ENCODE data around the gene CUL3. TPM values are rescaled to one million over a fixed set of nuclear protein-coding genes. Genes with fewer than 3 reads are reported as not detected.
"Not testable (repeated sequence)": the region's sequence is repeated elsewhere in the genome, so short reads cannot be mapped to it uniquely, and the experiment has no call there.

CUL3 gene
- total RNA-seq, 1 experiment from 2014 or later: 114 TPM

DNA sequence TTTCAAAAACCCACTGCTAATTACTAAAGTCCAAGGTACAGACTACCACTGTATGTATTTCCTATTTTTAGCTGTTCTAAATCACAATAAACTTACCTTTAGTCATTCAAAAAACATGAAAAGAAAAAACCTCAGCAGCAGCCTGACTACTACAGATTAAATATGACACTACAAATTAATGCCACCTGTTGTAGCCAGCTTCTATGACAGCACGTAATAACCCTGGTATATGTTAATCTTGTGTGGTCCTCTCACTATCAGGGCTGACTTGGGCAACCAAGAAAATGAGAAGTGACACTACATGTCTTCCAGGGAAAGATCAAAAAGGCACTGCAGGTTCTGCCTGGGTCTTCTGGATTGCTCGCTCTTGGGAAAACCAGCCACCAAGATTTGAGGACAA is 92.6 kb downstream of the CUL3 start:
- H3K14ac ChIP-seq (ENCODE audit: insufficient read depth, low read length): no peak overlapping the region
- no peak overlapping the region for H3T11ph ChIP-seq (ENCODE audit: low read length)
- H4K20me1 ChIP-seq (ENCODE audit: control insufficient read depth, insufficient read depth, insufficient read length): no peaks in the 10 kb centered on the region
- no peaks in the 10 kb centered on the region for H3K79me2 ChIP-seq (ENCODE audit: insufficient read depth, low read length)
- no peak overlapping the region for H3K18ac ChIP-seq (ENCODE audit: insufficient read length, low read depth, low read length)
- no peak overlapping the region for H4K91ac ChIP-seq (ENCODE audit: insufficient read length, low read depth, low read length)
- H3K23ac ChIP-seq (ENCODE audit: insufficient read length, low read depth, low read length): no peak overlapping the region
- H2BK15ac ChIP-seq (ENCODE audit: low read depth, low read length): no peak overlapping the region
- H4K8ac ChIP-seq (replicated peaks; ENCODE audit: insufficient read length, low read depth, low read length): no peak overlapping the region
- no peak overlapping the region for H2BK5ac ChIP-seq (ENCODE audit: insufficient read length, low read length)
- H3K79me1 ChIP-seq (ENCODE audit: insufficient read depth, low read depth, low read length, poor library complexity, severe bottlenecking): no peaks in the 10 kb centered on the region
- WGBS (ENCODE audit: extremely low coverage, insufficient read length, low lambda C conversion rate): no CpG with 5 or more reads among the region's 2 CpGs
- TF ChIP-seq, protein P1, sequence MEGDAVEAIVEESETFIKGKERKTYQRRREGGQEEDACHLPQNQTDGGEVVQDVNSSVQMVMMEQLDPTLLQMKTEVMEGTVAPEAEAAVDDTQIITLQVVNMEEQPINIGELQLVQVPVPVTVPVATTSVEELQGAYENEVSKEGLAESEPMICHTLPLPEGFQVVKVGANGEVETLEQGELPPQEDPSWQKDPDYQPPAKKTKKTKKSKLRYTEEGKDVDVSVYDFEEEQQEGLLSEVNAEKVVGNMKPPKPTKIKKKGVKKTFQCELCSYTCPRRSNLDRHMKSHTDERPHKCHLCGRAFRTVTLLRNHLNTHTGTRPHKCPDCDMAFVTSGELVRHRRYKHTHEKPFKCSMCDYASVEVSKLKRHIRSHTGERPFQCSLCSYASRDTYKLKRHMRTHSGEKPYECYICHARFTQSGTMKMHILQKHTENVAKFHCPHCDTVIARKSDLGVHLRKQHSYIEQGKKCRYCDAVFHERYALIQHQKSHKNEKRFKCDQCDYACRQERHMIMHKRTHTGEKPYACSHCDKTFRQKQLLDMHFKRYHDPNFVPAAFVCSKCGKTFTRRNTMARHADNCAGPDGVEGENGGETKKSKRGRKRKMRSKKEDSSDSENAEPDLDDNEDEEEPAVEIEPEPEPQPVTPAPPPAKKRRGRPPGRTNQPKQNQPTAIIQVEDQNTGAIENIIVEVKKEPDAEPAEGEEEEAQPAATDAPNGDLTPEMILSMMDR (conservative IDR thresholded peaks at IDR 0.05): no peak
- H3K27me3 Mint-ChIP-seq (ENCODE audit: low read depth): no peaks in the 10 kb centered on the region
- H3K23me2 ChIP-seq (ENCODE audit: insufficient read length, low read depth, low read length, poor library complexity, severe bottlenecking): no peaks in the 10 kb centered on the region
- H3K27me3 ChIP-seq (ENCODE audit: insufficient read depth, low read length): no peaks in the 10 kb centered on the region
- no peaks in the 10 kb centered on the region for H3K9me3 ChIP-seq (ENCODE audit: control insufficient read depth, low read depth, low read length)
- peaks cover 15 to 16% of the 10 kb centered on the region in 2 experiments for H3K9me3 Mint-ChIP-seq
- H2BK20ac ChIP-seq (ENCODE audit: low read depth, low read length, poor library complexity, severe bottlenecking): no peak overlapping the region
- H2BK12ac ChIP-seq (ENCODE audit: insufficient read length, low read depth, low read length): no peak overlapping the region
- no peak overlapping the region for H3K27ac ChIP-seq (ENCODE audit: insufficient read length, low read depth, low read length)
- peaks cover 45 to 59% (median 46%) of the 10 kb centered on the region in 3 experiments for H3K36me3 Mint-ChIP-seq (ENCODE audit: insufficient read depth in 1 of 3, low read depth in 3 of 3)
- H2BK120ac ChIP-seq (ENCODE audit: low read depth, low read length, poor library complexity, severe bottlenecking): no peak overlapping the region
- no peaks in the 10 kb centered on the region; a peak in 1 of 4 replicates for H3K4me1 Mint-ChIP-seq
- H3K4ac ChIP-seq (ENCODE audit: low read depth, low read length): no peak overlapping the region
- H3K56ac ChIP-seq (ENCODE audit: insufficient read length, low read depth, low read length): no peak overlapping the region
- DNase-seq: no peak
- no peaks in the 10 kb centered on the region for H3K4me1 ChIP-seq (ENCODE audit: insufficient read depth, low read length)
- no peak overlapping the region for H2AFZ ChIP-seq (ENCODE audit: low read length)
- no peak overlapping the region for H3K9ac ChIP-seq (ENCODE audit: extremely low read depth, insufficient read length, low read length)
- no peak overlapping the region for H4K5ac ChIP-seq (ENCODE audit: insufficient read length, low read depth, low read length)
- H3K27ac Mint-ChIP-seq: peak overlapping the region in 2 of 3 experiments; percentile 42 to 65; a peak in 4 of 7 replicates
- no peak overlapping the region for H3K4me2 ChIP-seq (ENCODE audit: insufficient read depth, insufficient read length, low read length)
- H3K4me3 Mint-ChIP-seq: no peak overlapping the region
- no peak overlapping the region for H2AK5ac ChIP-seq (ENCODE audit: insufficient read length, low read length)

DNA sequence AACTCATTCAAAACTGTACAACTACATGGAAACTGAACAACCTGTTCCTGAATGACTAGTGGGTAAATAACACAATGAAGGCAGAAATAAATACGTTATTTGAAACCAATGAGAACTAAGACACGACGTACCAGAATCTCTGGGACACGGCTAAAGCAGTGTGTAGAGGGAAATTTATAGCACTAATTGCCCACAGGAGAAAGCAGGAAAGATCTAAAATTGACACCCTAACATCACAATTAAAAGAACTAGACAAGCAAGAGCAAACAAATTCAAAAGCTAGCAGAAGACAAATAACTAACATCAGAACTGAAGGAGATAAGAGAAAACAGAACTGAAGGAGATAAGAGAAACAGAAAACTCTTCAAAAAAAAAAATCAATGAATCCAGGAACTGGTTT is 97.2 kb downstream of the CUL3 start:
- H3K9ac ChIP-seq (ENCODE audit: extremely low read depth, insufficient read length, low read length); H3K4me2 ChIP-seq (ENCODE audit: insufficient read depth, insufficient read length, low read length); H4K91ac ChIP-seq (ENCODE audit: insufficient read length, low read depth, low read length); H3K18ac ChIP-seq (ENCODE audit: insufficient read length, low read depth, low read length); H3K4me3 Mint-ChIP-seq; H2BK20ac ChIP-seq (ENCODE audit: low read depth, low read length, poor library complexity, severe bottlenecking); H2BK5ac ChIP-seq (ENCODE audit: insufficient read length, low read length); H3K4me1 ChIP-seq (ENCODE audit: insufficient read depth, low read length); H2AK5ac ChIP-seq (ENCODE audit: insufficient read length, low read length); H2AFZ ChIP-seq (ENCODE audit: low read length); H4K8ac ChIP-seq (replicated peaks; ENCODE audit: insufficient read length, low read depth, low read length); H3K79me1 ChIP-seq (ENCODE audit: insufficient read depth, low read depth, low read length, poor library complexity, severe bottlenecking); H4K5ac ChIP-seq (ENCODE audit: insufficient read length, low read depth, low read length); H3K14ac ChIP-seq (ENCODE audit: insufficient read depth, low read length); H3T11ph ChIP-seq (ENCODE audit: low read length); H3K27me3 Mint-ChIP-seq (ENCODE audit: low read depth); H3K56ac ChIP-seq (ENCODE audit: insufficient read length, low read depth, low read length); H3K9me3 ChIP-seq (ENCODE audit: control insufficient read depth, low read depth, low read length); DNase-seq; H3K27me3 ChIP-seq (ENCODE audit: insufficient read depth, low read length); H2BK120ac ChIP-seq (ENCODE audit: low read depth, low read length, poor library complexity, severe bottlenecking); H2BK15ac ChIP-seq (ENCODE audit: low read depth, low read length); H3K23me2 ChIP-seq (ENCODE audit: insufficient read length, low read depth, low read length, poor library complexity, severe bottlenecking); H2BK12ac ChIP-seq (ENCODE audit: insufficient read length, low read depth, low read length); H3K23ac ChIP-seq (ENCODE audit: insufficient read length, low read depth, low read length); H3K79me2 ChIP-seq (ENCODE audit: insufficient read depth, low read length); H4K20me1 ChIP-seq (ENCODE audit: control insufficient read depth, insufficient read depth, insufficient read length); H3K27ac Mint-ChIP-seq; H3K4ac ChIP-seq (ENCODE audit: low read depth, low read length); H3K27ac ChIP-seq (ENCODE audit: insufficient read length, low read depth, low read length): not testable (repeated sequence)
- WGBS (ENCODE audit: extremely low coverage, insufficient read length, low lambda C conversion rate): no CpG with 5 or more reads among the region's 4 CpGs
- Mint-ChIP-seq H3K4me1 (peaks cover 21 to 24% of the 10 kb centered on the region in 2 experiments), H3K36me3 (ENCODE audit: insufficient read depth in 1 of 3, low read depth in 3 of 3) (peaks cover 39 to 56% (median 54%) of the 10 kb centered on the region in 3 experiments), H3K9me3 (peaks cover 15 to 21% of the 10 kb centered on the region in 2 experiments)

Measured in H9 (cell line).